OCI-LY1 (cell line): Measurements from ENCODE around the gene DAND5.
"Not testable (repeated sequence)": the region's sequence is repeated elsewhere in the genome, so short reads cannot be mapped to it uniquely, and the experiment has no call there.

Experiments
- H2AFZ ChIP-seq: fragments of 200-600 bp; sonication (generic), shearing (Covaris generic); 2 replicates; pipeline ENCODE4 v1.6.0; 2014; ENCODE audit warnings: antibody characterized with exemption, mild to moderate bottlenecking, low read length
- H3F3A ChIP-seq: fragments of 200-600 bp; sonication (generic), shearing (Covaris generic); 2 replicates; pipeline ENCODE4 v1.6.0; 2014; ENCODE audit warnings: mild to moderate bottlenecking, antibody characterized with exemption, low read length, moderate library complexity; ENCODE audit not compliant: insufficient read depth
- H3K27ac ChIP-seq: fragments of 200-600 bp; sonication (generic); 2 replicates; pipeline ENCODE4 v1.5.1; 2014; ENCODE audit warnings: low read length, mixed run types, mild to moderate bottlenecking, low read depth; ENCODE audit not compliant: poor library complexity, severe bottlenecking
- H3K27me3 ChIP-seq: fragments of 200-600 bp; sonication (generic); 2 replicates; pipeline ENCODE4 v1.6.0; 2014; ENCODE audit warnings: antibody characterized with exemption, mild to moderate bottlenecking, low read length, moderate library complexity; ENCODE audit not compliant: insufficient read depth
- H3K36me3 ChIP-seq: fragments of 200-600 bp; sonication (generic); 2 replicates; pipeline ENCODE4 v1.6.1; 2014; ENCODE audit warnings: mild to moderate bottlenecking, antibody characterized with exemption, low read length, moderate library complexity, mixed read lengths; ENCODE audit not compliant: insufficient read depth
- H3K4me1 ChIP-seq: fragments of 200-600 bp; sonication (generic); 2 replicates; pipeline ENCODE4 v1.5.1; 2014; ENCODE audit warnings: mild to moderate bottlenecking, low read length, moderate library complexity; ENCODE audit not compliant: insufficient read depth, severe bottlenecking
- H3K4me2 ChIP-seq: fragments of 200-600 bp; sonication (generic), shearing (Covaris generic); 2 replicates; pipeline ENCODE4 v1.6.1; 2014; ENCODE audit warnings: low read length
- H3K4me3 ChIP-seq: fragments of 200-600 bp; sonication (generic); 2 replicates; pipeline ENCODE4 v1.5.1; 2014; ENCODE audit warnings: low read length, low read depth, mild to moderate bottlenecking, mixed read lengths; ENCODE audit not compliant: poor library complexity, severe bottlenecking
- H3K79me2 ChIP-seq: fragments of 200-600 bp; shearing (Covaris generic); 2 replicates; pipeline ENCODE4 v1.6.1; 2016; ENCODE audit warnings: mixed run types, low read length, mixed read lengths; ENCODE audit not compliant: insufficient read depth
- H3K9ac ChIP-seq: fragments of 200-600 bp; sonication (generic), shearing (Covaris generic); 2 replicates; pipeline ENCODE4 v1.6.1; 2014; ENCODE audit warnings: mild to moderate bottlenecking, low read length, mixed read lengths
- H3K9me2 ChIP-seq: fragments of 200-600 bp; sonication (generic), shearing (Covaris generic); 2 replicates; pipeline ENCODE4 v1.6.1; 2014; ENCODE audit warnings: low read depth, mild to moderate bottlenecking, low read length, mixed read lengths
- H3K9me3 ChIP-seq: fragments of 200-600 bp; shearing (Covaris generic); 2 replicates; pipeline ENCODE4 v1.6.1; 2014; ENCODE audit warnings: low read length, mixed read lengths
- H4K20me1 ChIP-seq: fragments of 200-600 bp; sonication (generic), shearing (Covaris generic); 2 replicates; pipeline ENCODE4 v1.6.0; 2016; ENCODE audit warnings: mild to moderate bottlenecking, low read length; ENCODE audit not compliant: insufficient read depth
- CTCF ChIP-seq: fragments of 200-600 bp; sonication (generic), shearing (Covaris generic); IDR thresholded peaks from 2 replicates; pipeline ENCODE4 v1.5.1; 2017; ENCODE audit warnings: mild to moderate bottlenecking, antibody characterized with exemption, low read length, moderate library complexity, mixed read lengths
- EZH2 ChIP-seq: fragments of 200-600 bp; sonication (generic), shearing (Covaris generic); IDR thresholded peaks from 2 replicates; pipeline ENCODE4 v1.8.0; 2017; ENCODE audit warnings: borderline replicate concordance, mixed run types, mild to moderate bottlenecking, antibody characterized with exemption, low read length, moderate library complexity, mixed read lengths

DAND5 gene

GRCh38 chr19:12953138-12953798, 16.1 kb upstream of the DAND5 start:
- Histone ChIP-seq H3K9me3 (no peaks in the 10 kb centered on the region), H3K27me3 (no peaks in the 10 kb centered on the region), H2AFZ (no peak overlapping the region), H3K9me2 (no peaks in the 10 kb centered on the region), H3K4me3 (no peak overlapping the region), H3K4me1 (peaks cover 28% of the 10 kb centered on the region), H3K79me2 (no peaks in the 10 kb centered on the region), H3K36me3 (peaks cover 67% of the 10 kb centered on the region), H3K4me2 (no peak overlapping the region), H3F3A (peaks cover 14% of the 10 kb centered on the region), H4K20me1 (no peaks in the 10 kb centered on the region), H3K9ac (no peak overlapping the region), H3K27ac (peak overlapping the region; percentile 89)
- no peak for TF ChIP-seq EZH2
- TF ChIP-seq CTCF: no peak

GRCh38 chr19:12953799-12954611, 15.4 kb upstream of the DAND5 start:
- H3K9me3 ChIP-seq: no peaks in the 10 kb centered on the region
- H3K27ac ChIP-seq: peak overlapping the region; percentile 89
- no peaks in the 10 kb centered on the region for H3K27me3 ChIP-seq
- H2AFZ ChIP-seq: no peak overlapping the region
- no peaks in the 10 kb centered on the region for H3K9me2 ChIP-seq
- peaks cover 28% of the 10 kb centered on the region for H3K4me1 ChIP-seq
- peak overlapping the region; percentile 9 for H3K4me3 ChIP-seq
- no peaks in the 10 kb centered on the region for H3K79me2 ChIP-seq
- peak overlapping the region; percentile 29; the same call in 1 of the 2 replicates for H3K9ac ChIP-seq
- H3K4me2 ChIP-seq: peak overlapping the region; percentile 75
- peaks cover 60% of the 10 kb centered on the region for H3K36me3 ChIP-seq
- TF ChIP-seq EZH2 (no peak), CTCF (no peak)
- H4K20me1 ChIP-seq: no peaks in the 10 kb centered on the region
- peaks cover 14% of the 10 kb centered on the region for H3F3A ChIP-seq

- no peak for TF ChIP-seq EZH2
- no peak for TF ChIP-seq CTCF
- Histone ChIP-seq H3K79me2 (no peaks in the 10 kb centered on the region), H3F3A (peaks cover 14% of the 10 kb centered on the region), H3K4me1 (peaks cover 28% of the 10 kb centered on the region), H4K20me1 (no peaks in the 10 kb centered on the region), H3K9me2 (no peaks in the 10 kb centered on the region), H3K27me3 (no peaks in the 10 kb centered on the region), H3K4me3 (peak overlapping the region; percentile 9), H2AFZ (no peak overlapping the region), H3K27ac (peak overlapping the region; percentile 89), H3K4me2 (peak overlapping the region; percentile 75), H3K9ac (peak overlapping the region; percentile 29; the same call in 1 of the 2 replicates), H3K9me3 (no peaks in the 10 kb centered on the region), H3K36me3 (peaks cover 54% of the 10 kb centered on the region)
These were observed 14.8 kb upstream of the DAND5 start for GRCh38 chr19:12954612-12954962.

GRCh38 chr19:12955575-12955974, 13.8 kb upstream of the DAND5 start:
- peaks cover 28% of the 10 kb centered on the region for H3K4me1 ChIP-seq
- peak overlapping the region; percentile 75 for H3K4me2 ChIP-seq
- not testable (repeated sequence) for H3K9me3 ChIP-seq, H3K27me3 ChIP-seq, H3K79me2 ChIP-seq, H3K9me2 ChIP-seq, H2AFZ ChIP-seq, H4K20me1 ChIP-seq
- H3F3A ChIP-seq: peaks cover 14% of the 10 kb centered on the region
- peak overlapping the region; percentile 77 for H3K4me3 ChIP-seq
- peak overlapping the region; percentile 74; the same call in 1 of the 2 replicates for H3K9ac ChIP-seq
- H3K27ac ChIP-seq: peak overlapping the region; percentile 89
- H3K36me3 ChIP-seq: peaks cover 44% of the 10 kb centered on the region
